ENCODE results near the gene NCMAP.

GRCh38 chr1:24564695-24565094, 8.8 kb downstream of the NCMAP start:
- TF ChIP-seq EZH2 (IDR thresholded peaks at IDR 0.05; ENCODE audit: low read depth, unreplicated experiment) (no peak), CTCF (conservative IDR thresholded peaks at IDR 0.05; ENCODE audit: low read depth in 2 of 2) (no peak), POLR2AphosphoS5 (IDR thresholded peaks at IDR 0.05; ENCODE audit: low read depth) (no peak)

Data from GM23338 (cell line).